Adrenal gland (tissue), 12 donors: ENCODE measurements around the gene ZNF292. TPM values are rescaled to one million over a fixed set of nuclear protein-coding genes. Genes with fewer than 3 reads are reported as not detected.

Source experiments
- DNase-seq, 7 donors: peaks; one replicate each; pipeline ENCODE4 v3.0.0-alpha.2; 2019 to 2020
- H3K27ac ChIP-seq, 5 donors: fragments of 200-600 bp; sonication (generic) in 4 of 5; 1 replicate in 3 of 5; 2 replicates in 2 of 5; pipeline versions ENCODE4 v1.5.1 to v1.8.0; 2016 to 2020; ENCODE audit warnings: mild to moderate bottlenecking in 1 of 5
- H3K27me3 ChIP-seq: fragments of 200-600 bp; 2 replicates; pipeline ENCODE4 v1.8.0; 2021
- H3K36me3 ChIP-seq, 2 donors: fragments of 200-600 bp; replicated peaks in 1 of 2; 1 replicate in 1 of 2; 2 replicates in 1 of 2; pipeline versions ENCODE4 v1.5.1 to v1.8.0; 2018 to 2022
- H3K4me1 ChIP-seq, 2 donors: fragments of 200-600 bp; replicated peaks in 1 of 2; 1 replicate in 1 of 2; 2 replicates in 1 of 2; pipeline versions ENCODE4 v1.5.1 to v1.8.0; 2018 to 2021
- H3K4me3 ChIP-seq, 4 donors: fragments of 200-600 bp; sonication (generic) in 3 of 4; one replicate each; pipeline ENCODE4 v1.5.1; 2016 to 2018
- H3K9me3 ChIP-seq, 3 donors: fragments of 200-600 bp; sonication (generic) in 1 of 3; replicated peaks in 1 of 3; 1 replicate in 2 of 3; 2 replicates in 1 of 3; pipeline versions ENCODE4 v1.5.1 to v1.8.0; 2016 to 2021
- POLR2A ChIP-seq, 2 donors: fragments of 450-650 bp; IDR thresholded peaks; one replicate each; pipeline ENCODE4 v1.6.1; 2017; ENCODE audit warnings: antibody characterized with exemption in 2 of 2, mild to moderate bottlenecking in 2 of 2, moderate library complexity in 1 of 2
- WGBS, 4 donors: extraction: QIAGEN DNeasy Blood & Tissue Kit in 2 of 4; methylation state at CpG; one replicate each; pipeline versions ENCODE4 v1.1.5 to v1.1.7; 2013 to 2017; 5-methylcytosine and 5-hydroxymethylcytosine counted together
- intact Hi-C, 2 donors: fragments of 100-400 bp; cut with DNase I; formaldehyde crosslinking; loops; one replicate each; pipeline versions ENCODE4 v1.14.1 to v1.15.0; 2022 to 2023
- polyA plus RNA-seq, 3 donors: library from polyadenylated mRNA; stranded (reverse); fragments of 200-250 nt in 2 of 3; fragments of 350-450 nt in 1 of 3; fragmentation: Illumina TruSeq in 1 of 3; extraction: RNeasy Lipid Tissue Mini Kit (QIAGEN cat#74804) in 1 of 3; gene quantifications; one replicate each; pipeline ENCODE4 v1.2.3, GENCODE V29; 2013 to 2014
- total RNA-seq, 9 donors: library from RNA; depleted of rRNA in 4 of 9; stranded (reverse); fragments of >200 nt in 4 of 9; fragments of 120-200 nt in 1 of 9; fragmentation: NEBNext Ultra II Directional in 1 of 9; extraction: Animal tissue kit (Norgen Biotek cat#: 25700) in 1 of 9; gene quantifications; one replicate each; pipeline versions ENCODE4 v1.1.0 to v1.2.4, GENCODE V29; 2013 to 2023
- TF ChIP-seq, protein P1 (sequence below), 6 experiments: fragments of 450-650 bp in 4 of 6; fragments of 200-600 bp in 2 of 6; sonication (generic) in 1 of 6; IDR thresholded peaks; 1 replicate in 5 of 6; 2 replicates in 1 of 6; pipeline versions ENCODE4 v1.5.1 to v1.8.0; 2016 to 2021; ENCODE audit warnings: antibody characterized with exemption in 6 of 6, mild to moderate bottlenecking in 2 of 6, moderate library complexity in 1 of 6
- donor health status: healthy with polysubstance abuse.
- donor health status: Bipolar disorder and iron deficiency.
- donor health status: DM: yes; HTN: yes; CAD: no.
- donor health status: DM: no; HTN: no; CAD: no.
- donor health status: DM: no; HTN: no; CAD: no.
- donor health status: DM: yes; HTN: yes; CAD: no.

ZNF292 gene
- total and polyA plus RNA-seq, 12 donors, result 4.8 to 57.2 (median 27.5) TPM

GRCh38 chr6:87243812-87244211 lies 88.4 kb downstream of the ZNF292 start:
- TF ChIP-seq POLR2A (IDR thresholded peaks at IDR 0.05), result no peak
- TF ChIP-seq, protein P1, sequence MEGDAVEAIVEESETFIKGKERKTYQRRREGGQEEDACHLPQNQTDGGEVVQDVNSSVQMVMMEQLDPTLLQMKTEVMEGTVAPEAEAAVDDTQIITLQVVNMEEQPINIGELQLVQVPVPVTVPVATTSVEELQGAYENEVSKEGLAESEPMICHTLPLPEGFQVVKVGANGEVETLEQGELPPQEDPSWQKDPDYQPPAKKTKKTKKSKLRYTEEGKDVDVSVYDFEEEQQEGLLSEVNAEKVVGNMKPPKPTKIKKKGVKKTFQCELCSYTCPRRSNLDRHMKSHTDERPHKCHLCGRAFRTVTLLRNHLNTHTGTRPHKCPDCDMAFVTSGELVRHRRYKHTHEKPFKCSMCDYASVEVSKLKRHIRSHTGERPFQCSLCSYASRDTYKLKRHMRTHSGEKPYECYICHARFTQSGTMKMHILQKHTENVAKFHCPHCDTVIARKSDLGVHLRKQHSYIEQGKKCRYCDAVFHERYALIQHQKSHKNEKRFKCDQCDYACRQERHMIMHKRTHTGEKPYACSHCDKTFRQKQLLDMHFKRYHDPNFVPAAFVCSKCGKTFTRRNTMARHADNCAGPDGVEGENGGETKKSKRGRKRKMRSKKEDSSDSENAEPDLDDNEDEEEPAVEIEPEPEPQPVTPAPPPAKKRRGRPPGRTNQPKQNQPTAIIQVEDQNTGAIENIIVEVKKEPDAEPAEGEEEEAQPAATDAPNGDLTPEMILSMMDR (IDR thresholded peaks at IDR 0.05), result no peak
- H3K36me3 ChIP-seq, result peaks cover 0 to 24% of the 10 kb centered on the region in 2 donors
- intact Hi-C loops, result loop anchor here in 1 of 2 donors (10.0 kb wide), 1 partner anchor 89 kb away; the partner anchor contains the start of gene ZNF292

GRCh38 chr6:87244380-87244779 lies 89.0 kb downstream of the ZNF292 start:
- Histone ChIP-seq H3K36me3 (peaks cover 0 to 25% of the 10 kb centered on the region in 2 donors), H3K9me3 (no peaks in the 10 kb centered on the region), H3K4me3 (no peak overlapping the region), H3K4me1 (no peaks in the 10 kb centered on the region), H3K27me3 (no peaks in the 10 kb centered on the region), H3K27ac (no peak overlapping the region)
- intact Hi-C loops, result loop anchor here in 1 of 2 donors (10.0 kb wide), 1 partner anchor 90 kb away; the partner anchor contains the start of gene ZNF292
- TF ChIP-seq, protein P1 (IDR thresholded peaks at IDR 0.05), result no peak
- TF ChIP-seq POLR2A (IDR thresholded peaks at IDR 0.05), result no peak
- no peak for DNase-seq

More at GRCh38 chr6:87243812-87244211, 88.4 kb downstream of the ZNF292 start:
- H3K4me3 ChIP-seq, result no peak overlapping the region
- H3K27me3 ChIP-seq, result no peaks in the 10 kb centered on the region
- DNase-seq, result no peak
- H3K27ac ChIP-seq, result no peak overlapping the region
- H3K4me1 ChIP-seq, result no peaks in the 10 kb centered on the region
- H3K9me3 ChIP-seq, result no peaks in the 10 kb centered on the region

GRCh38 chr6:87250019-87250418 lies 94.7 kb downstream of the ZNF292 start:
- Histone ChIP-seq H3K27me3 (no peaks in the 10 kb centered on the region), H3K4me3 (no peak overlapping the region), H3K36me3 (peaks cover 0 to 31% of the 10 kb centered on the region in 2 donors), H3K4me1 (no peaks in the 10 kb centered on the region), H3K9me3 (no peaks in the 10 kb centered on the region), H3K27ac (no peak overlapping the region)
- TF ChIP-seq, protein P1 (IDR thresholded peaks at IDR 0.05), result no peak
- TF ChIP-seq POLR2A (IDR thresholded peaks at IDR 0.05), result no peak
- intact Hi-C loops, result no loop called here
- no peak for DNase-seq

GRCh38 chr6:87251225-87251624 lies 95.9 kb downstream of the ZNF292 start:
- Histone ChIP-seq H3K4me1 (no peaks in the 10 kb centered on the region), H3K9me3 (no peaks in the 10 kb centered on the region), H3K36me3 (peaks cover 0 to 42% of the 10 kb centered on the region in 2 donors), H3K27me3 (no peaks in the 10 kb centered on the region), H3K27ac (no peak overlapping the region), H3K4me3 (no peak overlapping the region)
- TF ChIP-seq, protein P1 (IDR thresholded peaks at IDR 0.05), result no peak
- no peak for TF ChIP-seq POLR2A (IDR thresholded peaks at IDR 0.05)
- 72 to 88% (median 84%) methylated on average over 1 of the region's 1 CpG for WGBS, 4 donors
- DNase-seq, result no peak
- intact Hi-C loops, result no loop called here
